Measurements from ENCODE around the gene WDR7.
A peak's percentile ranks its signal among the peaks of the same experiment; 100 is the strongest.
"Not testable (repeated sequence)": the region's sequence is repeated elsewhere in the genome, so short reads cannot be mapped to it uniquely, and the experiment has no call there.

Gene WDR7

GRCh38 chr18:56641714-56642337, 9.3 kb upstream of the WDR7 start:
- Histone ChIP-seq H3K4me1 (ENCODE audit: control insufficient read depth, insufficient read depth, low read length) (no peaks in the 10 kb centered on the region), H3K9ac (ENCODE audit: low read length) (no peak overlapping the region), H3K27me3 (ENCODE audit: control insufficient read depth, insufficient read depth, low read length) (no peaks in the 10 kb centered on the region), H3K4me3 (ENCODE audit: low read length) (no peak overlapping the region), H3K9me3 (ENCODE audit: control insufficient read depth, low read length) (no peaks in the 10 kb centered on the region), H3K36me3 (ENCODE audit: control insufficient read depth, insufficient read depth, low read length) (no peaks in the 10 kb centered on the region)

GRCh38 chr18:56643381-56643780, 7.8 kb upstream of the WDR7 start:
- no peak overlapping the region for H3K4me3 ChIP-seq (ENCODE audit: low read length)
- H3K4me1 ChIP-seq (ENCODE audit: control insufficient read depth, insufficient read depth, low read length) = no peaks in the 10 kb centered on the region
- H3K27me3 ChIP-seq (ENCODE audit: control insufficient read depth, insufficient read depth, low read length) = no peaks in the 10 kb centered on the region
- no peaks in the 10 kb centered on the region for H3K9me3 ChIP-seq (ENCODE audit: control insufficient read depth, low read length)
- no peak overlapping the region for H3K9ac ChIP-seq (ENCODE audit: low read length)
- H3K36me3 ChIP-seq (ENCODE audit: control insufficient read depth, insufficient read depth, low read length) = no peaks in the 10 kb centered on the region

GRCh38 chr18:56645415-56646016, 5.6 kb upstream of the WDR7 start:
- no peaks in the 10 kb centered on the region for H3K9me3 ChIP-seq (ENCODE audit: control insufficient read depth, low read length)

GRCh38 chr18:56647071-56647470, 4.1 kb upstream of the WDR7 start:
- H3K4me3 ChIP-seq (ENCODE audit: low read length) = no peak overlapping the region
- no peaks in the 10 kb centered on the region for H3K9me3 ChIP-seq (ENCODE audit: control insufficient read depth, low read length)
- H3K9ac ChIP-seq (ENCODE audit: low read length) = no peak overlapping the region
- H3K27me3 ChIP-seq (ENCODE audit: control insufficient read depth, insufficient read depth, low read length) = no peaks in the 10 kb centered on the region
- peaks cover 4% of the 10 kb centered on the region for H3K4me1 ChIP-seq (ENCODE audit: control insufficient read depth, insufficient read depth, low read length)
- no peaks in the 10 kb centered on the region for H3K36me3 ChIP-seq (ENCODE audit: control insufficient read depth, insufficient read depth, low read length)

More at GRCh38 chr18:56645415-56646016, 5.6 kb upstream of the WDR7 start:
- Histone ChIP-seq H3K4me3 (ENCODE audit: low read length) (no peak overlapping the region), H3K9ac (ENCODE audit: low read length) (no peak overlapping the region), H3K27me3 (ENCODE audit: control insufficient read depth, insufficient read depth, low read length) (no peaks in the 10 kb centered on the region), H3K4me1 (ENCODE audit: control insufficient read depth, insufficient read depth, low read length) (no peaks in the 10 kb centered on the region), H3K36me3 (ENCODE audit: control insufficient read depth, insufficient read depth, low read length) (no peaks in the 10 kb centered on the region)

- Histone ChIP-seq H3K4me3 (ENCODE audit: low read length) (no peak overlapping the region), H3K36me3 (ENCODE audit: control insufficient read depth, insufficient read depth, low read length) (no peaks in the 10 kb centered on the region), H3K9ac (ENCODE audit: low read length) (no peak overlapping the region), H3K9me3 (ENCODE audit: control insufficient read depth, low read length) (no peaks in the 10 kb centered on the region), H3K4me1 (ENCODE audit: control insufficient read depth, insufficient read depth, low read length) (peaks cover 6% of the 10 kb centered on the region), H3K27me3 (ENCODE audit: control insufficient read depth, insufficient read depth, low read length) (no peaks in the 10 kb centered on the region)
Observed at GRCh38 chr18:56647951-56648893, 2.9 kb upstream of the WDR7 start.

GRCh38 chr18:56649996-56650395, 1.2 kb upstream of the WDR7 start:
- Histone ChIP-seq H3K9ac (ENCODE audit: low read length) (no peak overlapping the region), H3K27me3 (ENCODE audit: control insufficient read depth, insufficient read depth, low read length) (no peaks in the 10 kb centered on the region), H3K36me3 (ENCODE audit: control insufficient read depth, insufficient read depth, low read length) (no peaks in the 10 kb centered on the region), H3K4me3 (ENCODE audit: low read length) (no peak overlapping the region), H3K4me1 (ENCODE audit: control insufficient read depth, insufficient read depth, low read length) (peaks cover 6% of the 10 kb centered on the region), H3K9me3 (ENCODE audit: control insufficient read depth, low read length) (no peaks in the 10 kb centered on the region)

GRCh38 chr18:56651771-56652092, 573 bp downstream of the WDR7 start:
- H3K36me3 ChIP-seq (ENCODE audit: control insufficient read depth, insufficient read depth, low read length) = no peaks in the 10 kb centered on the region
- H3K9me3 ChIP-seq (ENCODE audit: control insufficient read depth, low read length) = no peaks in the 10 kb centered on the region
- H3K27me3 ChIP-seq (ENCODE audit: control insufficient read depth, insufficient read depth, low read length) = no peaks in the 10 kb centered on the region
- H3K4me3 ChIP-seq (ENCODE audit: low read length) = peak overlapping the region; percentile 93
- peak overlapping the region; percentile 84 for H3K9ac ChIP-seq (ENCODE audit: low read length)
- peaks cover 6% of the 10 kb centered on the region for H3K4me1 ChIP-seq (ENCODE audit: control insufficient read depth, insufficient read depth, low read length)

- H3K4me1 ChIP-seq (ENCODE audit: control insufficient read depth, insufficient read depth, low read length) = peaks cover 6% of the 10 kb centered on the region
- no peak overlapping the region for H3K9ac ChIP-seq (ENCODE audit: low read length)
- H3K4me3 ChIP-seq (ENCODE audit: low read length) = no peak overlapping the region
- no peaks in the 10 kb centered on the region for H3K36me3 ChIP-seq (ENCODE audit: control insufficient read depth, insufficient read depth, low read length)
- no peaks in the 10 kb centered on the region for H3K27me3 ChIP-seq (ENCODE audit: control insufficient read depth, insufficient read depth, low read length)
- no peaks in the 10 kb centered on the region for H3K9me3 ChIP-seq (ENCODE audit: control insufficient read depth, low read length)
Observed at GRCh38 chr18:56652802-56653201, 1.6 kb downstream of the WDR7 start.

GRCh38 chr18:56654280-56654679, 3.1 kb downstream of the WDR7 start:
- not testable (repeated sequence) for H3K9me3 ChIP-seq (ENCODE audit: control insufficient read depth, low read length); H3K27me3 ChIP-seq (ENCODE audit: control insufficient read depth, insufficient read depth, low read length); H3K4me1 ChIP-seq (ENCODE audit: control insufficient read depth, insufficient read depth, low read length); H3K36me3 ChIP-seq (ENCODE audit: control insufficient read depth, insufficient read depth, low read length); H3K4me3 ChIP-seq (ENCODE audit: low read length); H3K9ac ChIP-seq (ENCODE audit: low read length)

GRCh38 chr18:56658261-56658660, 7.1 kb downstream of the WDR7 start:
- H3K9me3 ChIP-seq (ENCODE audit: control insufficient read depth, low read length) = no peaks in the 10 kb centered on the region
- H3K36me3 ChIP-seq (ENCODE audit: control insufficient read depth, insufficient read depth, low read length) = no peaks in the 10 kb centered on the region
- no peak overlapping the region for H3K4me3 ChIP-seq (ENCODE audit: low read length)
- no peaks in the 10 kb centered on the region for H3K27me3 ChIP-seq (ENCODE audit: control insufficient read depth, insufficient read depth, low read length)
- H3K9ac ChIP-seq (ENCODE audit: low read length) = no peak overlapping the region
- H3K4me1 ChIP-seq (ENCODE audit: control insufficient read depth, insufficient read depth, low read length) = no peaks in the 10 kb centered on the region

- Histone ChIP-seq H3K9ac (ENCODE audit: low read length) (no peak overlapping the region), H3K27me3 (ENCODE audit: control insufficient read depth, insufficient read depth, low read length) (no peaks in the 10 kb centered on the region), H3K9me3 (ENCODE audit: control insufficient read depth, low read length) (no peaks in the 10 kb centered on the region), H3K4me3 (ENCODE audit: low read length) (no peak overlapping the region), H3K36me3 (ENCODE audit: control insufficient read depth, insufficient read depth, low read length) (no peaks in the 10 kb centered on the region), H3K4me1 (ENCODE audit: control insufficient read depth, insufficient read depth, low read length) (no peaks in the 10 kb centered on the region)
Observed at GRCh38 chr18:56659111-56659510, 8.0 kb downstream of the WDR7 start.

GRCh38 chr18:56660655-56661054, 9.5 kb downstream of the WDR7 start:
- Histone ChIP-seq H3K4me3 (ENCODE audit: low read length) (no peak overlapping the region), H3K4me1 (ENCODE audit: control insufficient read depth, insufficient read depth, low read length) (no peaks in the 10 kb centered on the region), H3K36me3 (ENCODE audit: control insufficient read depth, insufficient read depth, low read length) (no peaks in the 10 kb centered on the region), H3K9me3 (ENCODE audit: control insufficient read depth, low read length) (no peaks in the 10 kb centered on the region), H3K27me3 (ENCODE audit: control insufficient read depth, insufficient read depth, low read length) (no peaks in the 10 kb centered on the region), H3K9ac (ENCODE audit: low read length) (no peak overlapping the region)
